Measurements from ENCODE around the gene TP53INP2. TPM values are rescaled to one million over a fixed set of nuclear protein-coding genes. Genes with fewer than 3 reads are reported as not detected.
A peak's percentile ranks its signal among the peaks of the same experiment; 100 is the strongest.

TP53INP2 gene
- total and polyA plus RNA-seq, 2 of the 13 experiments (the other 11 are each of a cell fraction or from before 2014, with no cell fraction given) = 5.2 to 18.8 TPM

GRCh38 chr20:34724172-34724571 is 20.0 kb downstream of the TP53INP2 start:
- H3K9me3 ChIP-seq (ENCODE audit: low read length) = no peaks in the 10 kb centered on the region
- in situ Hi-C loops (cut with HindIII; ENCODE audit: extremely low pct_ligation_motif_present, low pct_unique_long_range_greater_than_20kb) = no loop called here
- no peaks in the 10 kb centered on the region for H3K79me2 ChIP-seq (ENCODE audit: insufficient read depth, low read length)
- no peaks in the 10 kb centered on the region for H3K27me3 ChIP-seq (ENCODE audit: control insufficient read depth in 1 of 2, insufficient read depth in 2 of 2, low read length in 2 of 2)
- FAIRE-seq = no peak
- no peak overlapping the region for H3K9ac ChIP-seq (ENCODE audit: insufficient read depth, low read depth, low read length)
- H3K4me1 ChIP-seq (ENCODE audit: insufficient read depth, low read length) = peaks cover 46% of the 10 kb centered on the region
- peak; percentile 48 for ATAC-seq
- POLR2A ChIA-PET = interaction anchor here (1.3 to 16.2 kb wide), 2 partner anchors 12 to 19 kb away, joined by 3 to 168 read pairs; partner anchors contain the start of gene TP53INP2
- DNase-seq (ENCODE audit: low spot score) = no peak
- no peaks in the 10 kb centered on the region for H4K20me1 ChIP-seq (ENCODE audit: insufficient read depth, low read length)
- BruUV-seq (replicated peaks) = no TSS peak
- CTCF ChIA-PET (ENCODE audit: low intra/inter-chr PET ratio, low total read pairs) = no interaction called here
- H3K4me2 ChIP-seq (ENCODE audit: low read depth, low read length) = no peak overlapping the region
- no peak overlapping the region for H3K4me3 ChIP-seq (replicated peaks in 1 of 3; ENCODE audit: insufficient read depth in 1 of 3, low read depth in 2 of 3, low read length in 3 of 3)
- 63% methylated on average over 3 of the region's 3 CpGs for WGBS (ENCODE audit: low lambda C conversion rate)
- H3K36me3 ChIP-seq (replicated peaks in 1 of 2; ENCODE audit: control insufficient read depth in 1 of 2, insufficient read depth in 2 of 2, low read length in 2 of 2) = peaks cover 23 to 46% of the 10 kb centered on the region in 2 experiments
- TF ChIP-seq ZNF563 (CRISPR knock-in tag; IDR thresholded peaks at IDR 0.05) (no peak), CREB1 (IDR thresholded peaks at IDR 0.05) (no peak), CREB1 (CRISPR knock-in tag; IDR thresholded peaks at IDR 0.05) (0 out of 2 replicates have a peak, but pooled peaks have one; percentile 12), PHF21A (CRISPR knock-in tag; IDR thresholded peaks at IDR 0.05) (0 out of 2 replicates have a peak, but pooled peaks have one; percentile 26), NR2C2 (CRISPR knock-in tag; IDR thresholded peaks at IDR 0.05; ENCODE audit: borderline replicate concordance) (0 out of 2 replicates have a peak, but pooled peaks have one; percentile 41), ZNF891 (CRISPR knock-in tag; IDR thresholded peaks at IDR 0.05) (no peak), ZNF350 (CRISPR knock-in tag; IDR thresholded peaks at IDR 0.05; ENCODE audit: borderline replicate concordance, low read depth) (no peak), SALL1 (CRISPR knock-in tag; IDR thresholded peaks at IDR 0.05) (0 out of 2 replicates have a peak, but pooled peaks have one; percentile 39), ZNF530 (CRISPR knock-in tag; IDR thresholded peaks at IDR 0.05; ENCODE audit: low read depth) (no peak), BCL6 (CRISPR knock-in tag; IDR thresholded peaks at IDR 0.05) (peak; percentile 68), ZBTB44 (CRISPR knock-in tag; IDR thresholded peaks at IDR 0.05) (no peak), ZNF512B (CRISPR knock-in tag; IDR thresholded peaks at IDR 0.05; ENCODE audit: borderline replicate concordance) (no peak), RARA (CRISPR knock-in tag; IDR thresholded peaks at IDR 0.05) (peak; percentile 28; the same call in 1 of the 2 replicates), TEAD3 (CRISPR knock-in tag; optimal IDR thresholded peaks at IDR 0.05; ENCODE audit: borderline replicate concordance) (peak; percentile 10), HNF4G (IDR thresholded peaks at IDR 0.05; ENCODE audit: borderline replicate concordance, low read depth, low read length) (peak; percentile 65; the same call in 1 of the 2 replicates), HNF4G (CRISPR knock-in tag; IDR thresholded peaks at IDR 0.05; ENCODE audit: borderline replicate concordance, low read depth) (no peak), PBX2 (CRISPR knock-in tag; IDR thresholded peaks at IDR 0.05) (no peak), PPARG (CRISPR knock-in tag; conservative IDR thresholded peaks at IDR 0.05) (peak; percentile 79), NR2F6 (IDR thresholded peaks at IDR 0.05) (peak; percentile 52; the same call in 1 of the 2 replicates), NR2F6 (CRISPR knock-in tag; IDR thresholded peaks at IDR 0.05) (no peak), ZNF430 (CRISPR knock-in tag; IDR thresholded peaks at IDR 0.05) (no peak), ZNF34 (CRISPR knock-in tag; IDR thresholded peaks at IDR 0.05; ENCODE audit: borderline replicate concordance) (no peak)
- intact Hi-C loops (cut with micrococcal nuclease; ENCODE audit: unreplicated experiment) = no loop called here
- H2AFZ ChIP-seq (ENCODE audit: low read length) = no peak overlapping the region
- peak overlapping the region; percentile 10 for H3K27ac ChIP-seq (ENCODE audit: extremely low read length, insufficient read depth, low read length)
